HUES64 (cell line): ENCODE data around the gene OSBPL2.
A peak's percentile ranks its signal among the peaks of the same experiment; 100 is the strongest.

Experiments
- H3K27ac ChIP-seq: 2 replicates; pipeline ENCODE4 v1.7.0; 2013; ENCODE audit warnings: low read depth, low read length, inconsistent platforms
- H3K27me3 ChIP-seq: 2 replicates; pipeline ENCODE4 v1.6.1; 2013; ENCODE audit warnings: mild to moderate bottlenecking, low read length; ENCODE audit not compliant: insufficient read depth
- H3K36me3 ChIP-seq: 2 replicates; pipeline ENCODE4 v1.6.1; 2013; ENCODE audit warnings: mild to moderate bottlenecking, low read length; ENCODE audit not compliant: insufficient read depth
- H3K4me1 ChIP-seq: 2 replicates; pipeline ENCODE4 v1.6.1; 2013; ENCODE audit warnings: mild to moderate bottlenecking, low read length, moderate library complexity; ENCODE audit not compliant: insufficient read depth
- H3K4me3 ChIP-seq: 2 replicates; pipeline ENCODE4 v1.5.1; 2013; ENCODE audit warnings: mild to moderate bottlenecking, low read length, moderate library complexity
- H3K9ac ChIP-seq: 2 replicates; pipeline ENCODE4 v1.6.1; 2013; ENCODE audit warnings: mild to moderate bottlenecking, low read depth, low read length
- H3K9me3 ChIP-seq: 2 replicates; pipeline ENCODE4 v1.6.1; 2013; ENCODE audit warnings: low read depth, low read length; ENCODE audit not compliant: insufficient read depth
- WGBS: fragments of 150-250, 120-280 bp; methylation state at CpG from one replicate; pipeline ENCODE4 v1.1.7; 2013; ENCODE audit warnings: missing lambda C conversion rate; 5-methylcytosine and 5-hydroxymethylcytosine counted together

OSBPL2 gene

GRCh38 chr20:62239278-62239879 lies 1.1 kb downstream of the OSBPL2 start:
- peak overlapping the region; percentile 49 for H3K9ac ChIP-seq
- no peaks in the 10 kb centered on the region for H3K9me3 ChIP-seq
- H3K4me3 ChIP-seq: peak overlapping the region; percentile 69
- H3K4me1 ChIP-seq: 0 out of 2 replicates have a peak, but pooled peaks cover 8% of the 10 kb centered on the region
- H3K36me3 ChIP-seq: peaks cover 5% of the 10 kb centered on the region; the same call in 1 of the 2 replicates
- H3K27ac ChIP-seq: no peak overlapping the region; the same call in 1 of the 2 replicates
- no peaks in the 10 kb centered on the region for H3K27me3 ChIP-seq
- WGBS: 67% methylated on average over 23 of the region's 23 CpGs

GRCh38 chr20:62240020-62240685 lies 1.8 kb downstream of the OSBPL2 start:
- 97% methylated on average over 13 of the region's 13 CpGs for WGBS
- Histone ChIP-seq H3K4me3 (no peak overlapping the region), H3K9me3 (no peaks in the 10 kb centered on the region), H3K4me1 (0 out of 2 replicates have a peak, but pooled peaks cover 8% of the 10 kb centered on the region), H3K27me3 (no peaks in the 10 kb centered on the region), H3K27ac (no peak overlapping the region), H3K36me3 (peaks cover 5% of the 10 kb centered on the region; the same call in 1 of the 2 replicates), H3K9ac (no peak overlapping the region)

- H3K4me3 ChIP-seq: no peak overlapping the region
Observed at GRCh38 chr20:62241506-62241905, 3.2 kb downstream of the OSBPL2 start.

GRCh38 chr20:62242176-62242575 lies 3.9 kb downstream of the OSBPL2 start:
- Histone ChIP-seq H3K36me3 (peaks cover 5% of the 10 kb centered on the region; the same call in 1 of the 2 replicates), H3K9ac (no peak overlapping the region), H3K4me3 (no peak overlapping the region), H3K4me1 (0 out of 2 replicates have a peak, but pooled peaks cover 6% of the 10 kb centered on the region), H3K27me3 (no peaks in the 10 kb centered on the region), H3K9me3 (no peaks in the 10 kb centered on the region), H3K27ac (no peak overlapping the region)
- 95% methylated on average over 6 of the region's 6 CpGs for WGBS

More at GRCh38 chr20:62241506-62241905, 3.2 kb downstream of the OSBPL2 start:
- no peaks in the 10 kb centered on the region for H3K27me3 ChIP-seq
- no peaks in the 10 kb centered on the region for H3K9me3 ChIP-seq
- 96% methylated on average over 10 of the region's 10 CpGs for WGBS
- no peak overlapping the region for H3K27ac ChIP-seq
- 0 out of 2 replicates have a peak overlapping the region, but pooled peaks have one; percentile 24 for H3K9ac ChIP-seq
- H3K4me1 ChIP-seq: 0 out of 2 replicates have a peak, but pooled peaks cover 6% of the 10 kb centered on the region
- H3K36me3 ChIP-seq: peaks cover 5% of the 10 kb centered on the region; the same call in 1 of the 2 replicates

- WGBS: 89% methylated on average over 22 of the region's 22 CpGs
- no peaks in the 10 kb centered on the region for H3K9me3 ChIP-seq
- peaks cover 5% of the 10 kb centered on the region; the same call in 1 of the 2 replicates for H3K36me3 ChIP-seq
- H3K4me3 ChIP-seq: no peak overlapping the region
- H3K9ac ChIP-seq: no peak overlapping the region
- no peak overlapping the region for H3K27ac ChIP-seq
- 0 out of 2 replicates have a peak, but pooled peaks cover 6% of the 10 kb centered on the region for H3K4me1 ChIP-seq
- no peaks in the 10 kb centered on the region for H3K27me3 ChIP-seq
Observed at GRCh38 chr20:62243106-62243505, 4.8 kb downstream of the OSBPL2 start.

- H3K27me3 ChIP-seq: no peaks in the 10 kb centered on the region
- no peak overlapping the region for H3K9ac ChIP-seq
- no peaks in the 10 kb centered on the region for H3K9me3 ChIP-seq
- WGBS: 95% methylated on average over 21 of the region's 21 CpGs
- H3K27ac ChIP-seq: no peak overlapping the region
- H3K4me1 ChIP-seq: 0 out of 2 replicates have a peak, but pooled peaks cover 6% of the 10 kb centered on the region
- no peak overlapping the region for H3K4me3 ChIP-seq
- peaks cover 5% of the 10 kb centered on the region; the same call in 1 of the 2 replicates for H3K36me3 ChIP-seq
Observed at GRCh38 chr20:62243906-62244515, 5.7 kb downstream of the OSBPL2 start.

- WGBS: 94% methylated on average over 17 of the region's 17 CpGs
- Histone ChIP-seq H3K9me3 (no peaks in the 10 kb centered on the region), H3K9ac (no peak overlapping the region), H3K27me3 (no peaks in the 10 kb centered on the region), H3K4me1 (0 out of 2 replicates have a peak, but pooled peaks cover under 1% of the 10 kb centered on the region), H3K4me3 (no peak overlapping the region), H3K36me3 (peaks cover 5% of the 10 kb centered on the region; the same call in 1 of the 2 replicates), H3K27ac (no peak overlapping the region)
Observed at GRCh38 chr20:62244644-62245108, 6.4 kb downstream of the OSBPL2 start.

GRCh38 chr20:62245911-62246280 lies 7.6 kb downstream of the OSBPL2 start:
- H3K27ac ChIP-seq: no peak overlapping the region
- H3K36me3 ChIP-seq: peaks cover 5% of the 10 kb centered on the region; the same call in 1 of the 2 replicates
- H3K27me3 ChIP-seq: no peaks in the 10 kb centered on the region
- H3K4me3 ChIP-seq: no peak overlapping the region
- 96% methylated on average over 19 of the region's 19 CpGs for WGBS
- H3K9ac ChIP-seq: no peak overlapping the region
- no peaks in the 10 kb centered on the region for H3K9me3 ChIP-seq
- no peaks in the 10 kb centered on the region for H3K4me1 ChIP-seq

GRCh38 chr20:62246431-62246830 lies 8.1 kb downstream of the OSBPL2 start:
- Histone ChIP-seq H3K4me1 (no peaks in the 10 kb centered on the region), H3K4me3 (no peak overlapping the region), H3K9ac (no peak overlapping the region), H3K36me3 (0 out of 2 replicates have a peak, but pooled peaks cover 5% of the 10 kb centered on the region), H3K9me3 (no peaks in the 10 kb centered on the region), H3K27ac (no peak overlapping the region), H3K27me3 (no peaks in the 10 kb centered on the region)
- 88% methylated on average over 8 of the region's 8 CpGs for WGBS

- WGBS: 75% methylated on average over 22 of the region's 22 CpGs
- Histone ChIP-seq H3K36me3 (0 out of 2 replicates have a peak, but pooled peaks cover 3% of the 10 kb centered on the region), H3K27me3 (no peaks in the 10 kb centered on the region), H3K4me1 (no peaks in the 10 kb centered on the region), H3K9ac (no peak overlapping the region), H3K9me3 (no peaks in the 10 kb centered on the region), H3K4me3 (no peak overlapping the region), H3K27ac (no peak overlapping the region; the same call in 1 of the 2 replicates)
Observed at GRCh38 chr20:62246872-62247652, 8.7 kb downstream of the OSBPL2 start.
